Measurements from ENCODE around the gene NFIA.
"Not testable (repeated sequence)": the region's sequence is repeated elsewhere in the genome, so short reads cannot be mapped to it uniquely, and the experiment has no call there.

NFIA gene

DNA sequence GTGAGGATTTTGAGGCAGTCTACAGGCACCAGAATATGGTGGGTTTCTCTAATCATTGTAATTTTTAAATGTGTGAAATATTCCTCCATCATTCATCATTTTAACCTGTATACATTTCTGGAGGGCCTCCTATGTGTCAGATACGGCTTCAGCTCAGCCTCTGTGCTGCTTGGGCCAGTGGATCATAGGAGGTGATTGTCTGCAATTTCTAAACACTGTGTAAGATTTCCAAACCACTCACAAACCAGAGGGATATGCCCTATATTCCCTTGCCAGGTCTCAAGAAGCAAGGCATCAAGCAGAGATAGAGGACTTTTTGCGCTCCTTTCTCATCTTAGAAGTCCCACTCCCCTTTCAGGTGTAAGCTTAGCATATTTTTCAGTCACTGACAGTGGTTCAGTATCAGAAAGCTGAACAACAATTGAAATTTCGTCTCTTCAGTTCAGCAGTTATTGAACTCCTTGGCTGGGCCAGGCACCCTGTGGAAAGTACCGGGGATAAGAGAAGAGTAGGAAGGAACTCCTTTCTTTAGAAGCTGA, 190.9 kb downstream of the NFIA start:
- DNase-seq (ENCODE audit: low spot score): no peak

DNA sequence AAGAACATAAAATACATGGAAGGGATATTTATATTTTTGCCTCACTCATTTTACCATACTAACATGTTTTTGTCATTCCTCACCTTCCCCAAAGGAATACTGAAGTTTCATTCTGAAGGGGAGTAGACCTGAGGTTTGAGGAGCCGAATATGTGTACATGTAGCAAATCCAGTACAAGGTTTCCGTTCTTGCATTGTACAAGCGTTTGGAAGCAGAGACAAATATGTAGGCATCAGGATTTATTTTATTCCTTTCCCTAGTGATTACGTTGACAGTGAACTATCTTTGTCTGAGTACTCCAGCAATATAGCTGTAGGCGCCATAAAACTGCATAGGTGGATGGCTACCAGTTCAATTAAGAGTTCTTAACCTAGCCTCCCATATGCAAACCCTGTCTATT, 191.5 kb downstream of the NFIA start:
- DNase-seq (ENCODE audit: low spot score): no peak

DNA sequence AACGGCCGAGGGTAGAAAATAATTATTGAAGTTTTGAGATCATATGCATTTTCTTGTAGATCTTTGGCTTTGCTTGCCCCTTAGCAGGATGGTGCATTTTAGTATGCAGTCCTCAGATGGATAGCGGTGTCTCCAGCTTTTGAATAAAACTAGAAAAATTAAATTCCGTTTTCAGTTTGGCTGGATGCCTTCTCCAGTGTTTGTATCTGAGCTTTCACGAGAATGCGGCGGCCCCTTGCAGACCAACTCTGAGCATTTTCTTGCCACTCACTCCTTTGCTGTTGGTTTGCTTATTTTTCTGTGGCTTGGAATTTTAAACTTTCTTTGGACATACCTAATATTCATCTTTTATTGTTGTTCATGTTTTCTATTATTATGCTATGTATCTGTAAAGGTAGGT, 192.6 kb downstream of the NFIA start:
- DNase-seq (ENCODE audit: low spot score): no peak

DNA sequence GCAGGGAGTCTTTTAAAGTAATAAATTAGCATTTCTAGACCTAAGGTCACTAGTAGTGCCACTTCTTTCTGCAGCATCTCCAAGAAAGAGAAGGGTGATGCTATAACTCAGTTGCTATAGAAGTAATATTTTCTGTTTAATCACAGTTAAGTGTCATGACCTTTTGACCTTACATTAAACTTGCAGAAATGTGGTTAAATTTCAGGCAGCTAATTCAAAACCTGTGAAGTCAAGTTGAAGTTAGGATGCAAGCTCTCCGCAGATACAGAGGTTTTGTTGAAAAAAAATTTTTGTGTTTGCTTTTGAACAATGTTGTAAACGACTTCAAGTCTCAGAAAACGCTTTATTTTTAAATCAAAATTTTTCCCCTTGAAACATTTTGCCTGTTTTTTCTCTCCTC, 193.9 kb downstream of the NFIA start:
- DNase-seq (ENCODE audit: low spot score): no peak

DNA sequence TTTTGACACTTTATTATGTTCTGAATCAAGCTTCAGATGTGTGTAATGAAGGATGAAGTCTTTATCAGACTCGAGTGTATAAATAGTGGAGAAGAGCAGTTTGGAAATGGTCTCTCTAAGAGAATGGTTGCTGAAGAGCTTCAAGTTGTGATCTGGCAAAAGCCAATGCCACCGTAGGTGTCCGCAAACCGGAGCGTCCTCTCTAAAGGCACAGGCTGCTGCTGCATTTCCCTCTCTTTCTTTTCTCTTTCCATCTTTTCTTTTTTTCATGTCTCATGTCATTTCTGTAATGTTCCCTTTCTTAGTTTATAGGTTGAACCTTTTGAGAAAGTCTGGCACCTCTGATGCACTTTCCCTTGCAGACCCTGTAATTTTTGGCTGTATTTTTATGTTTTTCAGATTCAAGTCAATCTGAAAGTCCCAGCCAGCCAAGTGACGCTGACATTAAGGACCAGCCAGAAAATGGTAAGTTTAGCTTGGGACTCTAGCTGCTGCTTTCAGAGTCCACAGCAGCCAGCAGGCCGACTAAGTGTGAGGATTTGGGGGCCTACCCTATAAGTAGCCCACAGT, 194.8 kb downstream of the NFIA start:
- no peak for DNase-seq (ENCODE audit: low spot score)

DNA sequence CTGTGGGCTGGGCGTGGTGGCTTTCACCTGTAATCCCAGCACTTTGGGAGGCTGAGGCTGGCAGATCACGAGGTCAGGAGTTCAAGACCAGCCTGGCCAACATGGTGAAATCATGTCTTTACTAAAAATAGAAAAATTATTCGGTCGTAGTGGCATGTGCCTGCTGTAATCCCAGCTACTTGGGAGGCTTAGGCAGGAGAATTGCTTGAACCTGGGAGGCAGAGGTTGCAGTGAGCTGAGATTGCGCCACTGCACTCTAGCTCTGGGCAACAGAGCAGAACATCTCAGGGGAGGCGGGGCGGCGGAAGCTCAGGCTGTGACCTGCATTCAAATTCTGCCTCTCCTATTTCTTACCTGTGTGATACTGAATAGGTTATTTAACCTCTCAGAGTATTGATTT, 196.1 kb downstream of the NFIA start:
- DNase-seq (ENCODE audit: low spot score): not testable (repeated sequence)

DNA sequence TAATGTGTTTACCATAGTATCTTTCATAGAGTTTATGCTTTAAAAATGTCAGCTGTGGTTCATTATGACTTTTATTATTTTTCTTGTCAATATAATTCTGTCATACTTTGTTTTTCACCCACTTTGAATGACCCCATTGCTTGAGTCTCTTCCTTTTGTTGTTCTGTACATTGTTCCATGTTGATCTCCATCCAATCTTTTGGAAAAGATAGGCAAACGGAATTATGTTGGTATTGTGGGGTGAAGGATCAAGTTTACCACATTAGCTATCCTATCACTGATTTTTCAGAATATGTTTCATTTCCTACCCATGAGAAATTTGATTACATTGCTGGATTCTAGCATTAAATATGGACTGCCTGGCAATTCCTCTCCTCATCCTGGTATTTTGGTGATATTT, 196.6 kb downstream of the NFIA start:
- DNase-seq (ENCODE audit: low spot score): no peak

DNA sequence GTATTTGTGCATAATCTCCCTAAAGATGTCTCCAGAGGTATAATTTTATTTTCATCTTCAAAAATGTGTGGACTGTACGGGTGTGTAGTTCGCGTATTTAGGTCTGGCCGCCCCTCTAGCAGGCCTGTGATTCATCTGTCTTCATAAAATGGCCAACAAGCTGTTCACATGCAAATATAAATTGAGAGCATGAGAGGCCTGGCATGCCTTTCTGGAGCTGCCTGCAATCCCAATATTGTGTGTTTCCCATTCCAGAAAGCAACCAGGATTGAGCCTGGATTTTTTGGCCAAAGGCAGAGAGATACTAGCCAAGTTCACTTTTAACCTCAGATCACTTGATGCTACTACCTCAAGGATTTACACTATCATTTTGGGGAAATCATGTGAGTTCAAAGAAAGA, 197.2 kb downstream of the NFIA start:
- DNase-seq (ENCODE audit: low spot score): no peak

DNA sequence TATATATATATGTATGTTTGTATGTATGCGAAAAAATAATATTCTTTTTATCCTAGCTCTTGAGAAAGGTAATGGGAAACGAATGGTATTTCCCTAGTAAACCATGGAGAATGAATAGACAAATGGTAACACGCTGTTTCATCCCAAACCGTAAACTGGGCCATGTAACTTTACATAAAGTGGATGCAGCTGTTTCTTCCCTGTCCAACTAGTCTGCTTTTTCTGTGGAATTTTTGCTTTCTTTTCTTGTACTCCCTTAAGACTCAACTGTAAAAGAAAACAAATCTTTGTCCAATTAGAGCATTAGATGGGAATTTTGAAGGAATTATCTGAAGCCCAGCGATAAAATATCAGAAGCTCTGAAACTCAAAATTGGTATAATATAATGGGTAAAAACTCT, 198.1 kb downstream of the NFIA start:
- no peak for DNase-seq (ENCODE audit: low spot score)

DNA sequence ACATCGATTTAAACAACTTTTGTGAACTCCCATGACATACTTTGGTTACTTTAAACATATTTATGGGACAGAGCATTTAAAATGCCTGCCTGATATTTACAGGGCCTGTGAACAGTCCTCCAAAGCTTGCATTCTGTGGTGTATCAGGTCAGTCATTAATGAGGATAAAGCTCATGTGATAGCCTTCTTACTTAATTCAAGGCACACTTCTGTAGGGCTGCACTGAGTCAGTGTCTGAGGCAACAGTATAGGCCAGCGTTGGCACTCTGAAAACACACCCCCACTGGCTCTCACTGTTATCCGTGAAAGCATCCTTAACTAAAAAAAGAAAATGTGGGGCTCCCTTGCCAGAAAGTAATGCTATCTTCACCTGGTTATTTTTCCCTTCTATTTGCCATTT, 200.0 kb downstream of the NFIA start:
- no peak for DNase-seq (ENCODE audit: low spot score)

DNA sequence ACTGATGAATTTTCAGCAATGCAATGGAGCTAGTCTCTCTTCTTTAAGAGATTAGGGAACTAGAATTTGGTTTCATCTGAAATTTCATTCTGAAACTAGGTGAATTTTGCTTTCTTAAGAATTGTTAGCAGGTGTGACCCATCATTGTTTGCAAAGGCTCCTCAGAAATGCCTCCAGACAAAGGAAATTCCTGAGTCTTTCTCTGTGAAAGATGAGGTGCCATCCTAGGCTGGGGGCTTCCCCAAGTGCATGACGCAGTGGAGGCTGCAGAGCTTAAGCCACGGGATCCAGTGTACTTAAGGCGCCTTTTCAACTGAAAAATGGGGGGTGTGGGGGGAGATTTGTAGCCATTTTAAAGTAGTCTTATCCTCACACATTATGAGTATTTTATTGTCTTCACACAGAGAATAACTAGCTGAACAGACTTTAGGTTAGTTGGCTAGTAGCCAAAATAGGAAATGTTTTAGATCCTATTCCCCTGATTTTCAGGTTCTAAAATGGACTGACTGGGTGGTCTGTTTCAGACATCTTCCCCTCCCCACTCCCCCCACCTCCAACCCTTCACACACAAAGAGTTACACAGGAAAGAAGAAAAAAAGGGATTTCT, 202.0 kb downstream of the NFIA start:
- DNase-seq (ENCODE audit: low spot score): no peak

DNA sequence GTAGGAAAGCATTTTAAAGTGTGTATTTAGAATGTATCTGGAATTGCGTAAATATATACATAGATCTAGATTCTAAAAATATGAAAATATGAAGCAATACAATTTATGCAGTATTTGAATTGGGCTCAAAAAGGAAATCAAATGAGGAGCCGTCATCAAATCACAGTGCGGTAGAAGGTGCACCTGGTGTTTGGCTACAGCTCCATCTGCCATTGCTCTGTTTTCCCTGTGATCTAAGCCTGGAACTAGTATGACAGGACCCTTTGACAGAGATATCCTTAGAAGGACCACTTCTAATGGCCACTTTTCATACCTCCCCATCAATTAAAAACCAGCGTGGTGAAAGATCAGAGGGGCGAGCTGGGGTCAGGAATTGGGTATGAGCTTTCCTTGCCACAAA, 202.6 kb downstream of the NFIA start:
- no peak for DNase-seq (ENCODE audit: low spot score)

DNA sequence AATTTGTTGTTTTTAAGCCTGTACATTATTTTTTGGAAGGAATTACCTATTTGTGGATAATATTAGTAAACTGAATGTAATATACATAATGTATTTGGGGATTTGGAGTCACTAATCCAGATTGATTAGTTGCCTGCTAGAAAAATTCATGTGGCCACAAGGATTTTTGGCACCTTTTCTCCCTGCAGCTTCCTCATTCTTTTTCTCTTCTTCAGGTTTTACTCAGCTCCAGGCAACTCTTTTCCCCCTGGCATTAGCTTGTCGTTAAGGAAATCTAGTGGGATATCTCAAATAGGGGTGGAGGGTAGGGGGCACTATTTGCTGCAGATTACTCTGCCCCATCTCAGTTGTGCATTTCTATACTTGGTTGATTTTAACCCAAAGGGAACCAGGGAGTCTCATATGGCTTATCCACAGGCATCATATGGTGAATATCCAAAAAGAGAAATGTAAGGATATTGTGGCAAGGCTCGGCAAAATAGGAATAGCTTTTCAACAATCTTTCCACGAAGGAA, 203.1 kb downstream of the NFIA start:
- DNase-seq (ENCODE audit: low spot score): no peak

DNA sequence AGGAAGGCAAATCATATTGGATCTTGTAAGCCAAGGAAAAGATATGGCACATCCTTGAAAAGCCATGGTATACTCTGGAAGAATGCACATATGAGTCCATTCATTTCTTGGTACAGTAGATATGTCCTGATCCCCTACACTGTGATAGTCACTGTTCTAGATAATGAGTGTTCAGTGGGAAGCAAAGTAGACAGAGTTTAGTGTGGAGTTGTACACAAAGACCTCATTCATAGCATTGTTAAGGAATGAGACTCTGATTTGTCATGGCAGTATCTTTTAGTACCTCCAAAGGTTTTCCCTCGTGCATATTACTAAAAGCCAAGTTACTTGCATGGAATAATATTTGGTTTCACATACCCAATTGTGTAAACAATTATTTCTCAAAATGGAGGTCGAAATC, 204.7 kb downstream of the NFIA start:
- peak; percentile 3 for DNase-seq (ENCODE audit: low spot score)

DNA sequence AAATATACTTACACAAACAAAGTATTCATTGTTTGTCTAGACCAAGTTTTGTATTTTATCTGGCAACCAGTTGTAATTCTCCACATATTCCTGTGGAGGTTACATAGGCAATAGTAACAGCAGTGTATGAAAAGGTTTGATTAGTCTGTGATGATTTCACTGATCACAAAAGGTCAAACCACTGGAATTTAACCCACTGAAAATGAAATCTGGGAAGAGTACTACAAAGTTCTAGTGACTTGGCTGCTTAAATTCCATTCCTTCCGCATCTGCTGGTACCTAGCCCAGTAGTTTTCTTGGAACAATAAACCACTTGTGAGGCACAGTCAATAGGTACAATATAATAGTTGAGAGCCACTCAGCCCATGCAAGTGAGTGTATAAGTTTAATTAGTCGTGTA, 205.4 kb downstream of the NFIA start:
- peak; percentile 17 for DNase-seq (ENCODE audit: low spot score)

DNA sequence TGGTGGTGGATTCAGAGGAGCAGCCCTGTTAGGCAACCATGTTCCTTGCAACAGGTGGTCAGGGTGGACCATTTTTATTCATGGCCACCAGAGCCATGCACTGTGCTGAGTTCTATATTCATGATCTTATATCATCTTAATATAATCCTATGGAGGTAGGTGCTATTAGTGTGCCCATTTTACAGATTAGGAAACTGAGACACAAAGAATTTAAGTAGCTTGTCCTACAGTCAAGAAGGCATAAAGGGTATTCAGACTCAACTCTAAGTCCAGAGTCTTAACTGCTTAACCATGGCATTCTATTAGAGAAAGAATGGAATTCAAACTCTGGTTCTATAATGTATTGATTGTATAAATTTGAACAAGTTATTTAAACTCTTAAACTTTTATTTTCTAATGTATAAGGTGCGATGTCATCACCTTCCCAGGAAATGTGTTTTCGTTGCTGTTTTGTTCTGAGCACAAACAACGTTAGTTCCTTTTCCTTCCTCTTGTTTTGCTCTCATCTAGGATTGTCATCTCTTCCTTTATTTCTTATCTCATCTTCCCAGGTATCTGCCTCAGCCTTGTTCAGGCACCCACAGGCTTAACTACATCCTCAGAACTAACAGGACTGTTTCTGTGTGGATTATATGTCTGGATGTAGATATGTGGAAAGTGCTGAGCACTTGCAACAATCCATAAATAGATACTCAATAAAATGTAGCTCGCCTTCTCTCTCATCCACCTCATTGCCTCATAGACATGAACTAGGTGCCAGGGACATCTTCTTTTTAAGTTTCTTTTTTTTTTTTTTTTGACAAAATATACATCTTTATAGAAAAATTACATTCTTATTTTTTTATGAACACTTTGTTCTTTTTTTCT, 207.1 kb downstream of the NFIA start:
- DNase-seq (ENCODE audit: low spot score): no peak

DNA sequence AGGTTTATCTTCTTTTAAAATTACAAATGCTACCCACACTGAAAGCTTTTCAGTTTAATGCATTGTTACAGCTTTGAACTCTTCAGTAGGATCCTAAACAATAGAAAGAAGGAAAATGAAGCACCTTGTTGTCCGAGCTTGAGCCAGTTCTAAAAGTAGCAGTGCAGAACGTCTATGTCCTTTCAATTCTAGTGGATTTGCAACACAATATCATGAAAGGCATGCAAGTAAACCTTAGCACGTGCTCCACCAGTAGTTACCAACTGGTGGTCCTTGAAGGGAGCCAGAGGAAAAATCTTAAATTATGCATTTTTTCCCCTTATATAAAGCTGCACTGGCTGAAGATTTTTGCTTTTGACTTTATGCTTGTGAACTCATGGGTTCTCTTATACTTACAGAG, 208.2 kb downstream of the NFIA start:
- DNase-seq (ENCODE audit: low spot score): no peak

DNA sequence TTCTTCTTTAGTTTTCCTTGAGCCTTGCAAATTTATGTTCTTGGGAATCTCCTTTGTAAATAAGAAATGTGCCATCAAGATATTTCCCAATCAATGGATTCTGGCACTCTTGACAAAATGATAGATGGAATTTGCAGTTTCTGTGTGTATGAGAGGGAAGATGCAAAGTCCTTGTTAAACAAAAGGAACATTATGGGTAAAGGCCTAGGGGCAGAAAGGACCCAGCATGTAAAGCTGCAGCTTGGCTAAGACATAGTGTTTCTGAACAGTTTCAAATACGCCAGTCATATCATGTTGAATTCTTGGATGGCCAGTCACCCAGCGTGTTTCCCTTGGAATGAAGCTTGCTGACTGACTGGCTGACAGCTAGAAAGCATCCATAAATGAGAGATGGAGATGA, 210.8 kb downstream of the NFIA start:
- DNase-seq (ENCODE audit: low spot score): no peak

DNA sequence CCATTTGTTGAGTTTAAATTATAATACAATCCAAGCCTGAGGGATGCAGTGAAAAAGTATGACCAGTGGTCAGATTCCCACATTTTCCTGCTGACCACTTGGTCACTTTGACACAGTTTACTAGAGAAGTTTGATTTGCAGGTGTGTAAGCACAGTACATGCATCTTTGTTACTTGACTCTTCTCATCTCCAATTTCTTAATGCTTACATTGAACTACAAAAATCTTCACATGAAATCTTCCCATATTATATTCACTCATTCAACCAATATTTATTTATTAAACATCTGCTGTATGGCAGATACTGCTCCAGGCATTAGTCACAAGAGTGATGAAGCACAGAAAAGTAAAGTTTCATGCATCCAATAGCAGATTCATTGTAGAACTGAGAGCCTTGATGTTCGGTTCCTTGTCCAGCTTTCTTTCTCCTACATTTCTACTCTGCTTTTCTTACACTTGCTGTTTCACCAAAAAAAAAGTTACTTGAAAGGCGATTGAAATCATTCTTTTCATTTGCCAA, 211.7 kb downstream of the NFIA start:
- no peak for DNase-seq (ENCODE audit: low spot score)

DNA sequence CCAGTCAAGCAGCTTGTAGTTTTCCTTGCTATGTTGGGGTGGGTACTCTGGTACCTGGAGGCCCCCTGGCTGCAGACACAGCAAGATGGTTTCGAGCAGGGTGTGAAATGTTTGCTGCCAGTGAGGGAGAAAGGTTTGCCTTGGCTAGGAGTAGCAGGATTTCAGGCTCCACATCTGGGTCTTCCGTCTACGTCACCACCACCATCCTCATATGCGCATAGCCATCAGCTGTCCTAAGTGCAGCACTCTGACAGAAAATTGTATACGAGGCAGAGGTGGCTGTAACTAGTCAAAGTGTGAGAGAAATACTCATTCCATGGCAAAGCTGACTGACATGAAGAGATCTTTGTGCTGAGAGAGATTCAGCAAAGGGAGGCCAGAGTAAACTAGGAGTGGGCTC, 212.6 kb downstream of the NFIA start:
- no peak for DNase-seq (ENCODE audit: low spot score)

DNA sequence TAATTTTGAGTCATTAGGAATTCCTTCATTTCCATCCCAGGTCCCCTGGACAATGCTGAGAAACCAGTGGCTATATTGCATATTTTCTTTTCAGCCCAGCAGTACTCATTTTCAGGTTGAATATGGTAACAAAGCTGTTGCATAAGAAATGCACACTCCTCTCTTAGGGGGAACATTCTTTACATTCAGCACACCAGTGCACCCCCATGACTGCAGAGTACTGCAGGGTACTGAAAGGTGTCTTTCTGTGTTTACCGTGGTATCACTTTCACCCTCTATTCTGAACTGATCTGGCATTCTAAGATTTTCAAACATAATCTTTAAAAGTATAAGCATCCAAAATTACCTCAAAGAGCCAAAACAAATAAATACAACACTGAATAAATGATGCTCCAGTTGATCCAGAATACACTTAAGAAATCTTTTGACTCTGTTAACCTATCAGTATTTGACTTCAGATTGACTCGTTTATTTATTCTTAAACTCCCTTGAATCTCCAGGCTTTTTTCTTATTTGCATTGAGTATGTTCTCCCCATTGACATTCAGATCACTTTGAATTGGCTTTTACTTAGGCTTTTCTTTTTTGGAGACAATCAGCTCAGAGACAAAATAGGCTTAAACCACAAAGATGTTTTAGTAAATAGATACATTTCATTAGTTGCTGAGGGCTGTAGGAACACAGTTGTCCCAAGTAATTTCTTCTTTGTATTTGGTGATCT, 213.6 kb downstream of the NFIA start:
- no peak for DNase-seq (ENCODE audit: low spot score)

DNA sequence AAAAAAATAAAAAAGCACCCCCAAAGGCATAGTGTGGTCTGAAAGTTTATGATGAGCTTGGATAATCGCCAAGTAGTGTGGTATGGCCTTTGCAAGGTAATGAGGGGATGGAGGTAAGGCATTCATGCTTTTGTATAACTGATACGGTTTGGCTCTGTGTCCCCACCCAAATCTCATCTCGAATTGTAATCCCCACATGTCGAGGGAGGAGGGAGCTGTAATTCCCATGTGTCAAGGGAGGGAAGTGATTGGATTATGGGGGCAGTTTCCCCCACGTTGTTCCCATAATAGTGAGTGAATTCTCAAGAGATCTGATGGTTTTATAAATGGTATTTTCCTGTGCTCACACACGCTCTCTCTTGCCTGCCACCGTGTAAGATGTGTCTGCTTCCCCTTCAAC, 215.5 kb downstream of the NFIA start:
- no peak for DNase-seq (ENCODE audit: low spot score)
